Measurements from ENCODE around the gene ARHGAP20. TPM values are rescaled to one million over a fixed set of nuclear protein-coding genes. Genes with fewer than 3 reads are reported as not detected.

ARHGAP20 gene
- under 1 TPM; 0.08 to 0.09 TPM for total RNA-seq

DNA sequence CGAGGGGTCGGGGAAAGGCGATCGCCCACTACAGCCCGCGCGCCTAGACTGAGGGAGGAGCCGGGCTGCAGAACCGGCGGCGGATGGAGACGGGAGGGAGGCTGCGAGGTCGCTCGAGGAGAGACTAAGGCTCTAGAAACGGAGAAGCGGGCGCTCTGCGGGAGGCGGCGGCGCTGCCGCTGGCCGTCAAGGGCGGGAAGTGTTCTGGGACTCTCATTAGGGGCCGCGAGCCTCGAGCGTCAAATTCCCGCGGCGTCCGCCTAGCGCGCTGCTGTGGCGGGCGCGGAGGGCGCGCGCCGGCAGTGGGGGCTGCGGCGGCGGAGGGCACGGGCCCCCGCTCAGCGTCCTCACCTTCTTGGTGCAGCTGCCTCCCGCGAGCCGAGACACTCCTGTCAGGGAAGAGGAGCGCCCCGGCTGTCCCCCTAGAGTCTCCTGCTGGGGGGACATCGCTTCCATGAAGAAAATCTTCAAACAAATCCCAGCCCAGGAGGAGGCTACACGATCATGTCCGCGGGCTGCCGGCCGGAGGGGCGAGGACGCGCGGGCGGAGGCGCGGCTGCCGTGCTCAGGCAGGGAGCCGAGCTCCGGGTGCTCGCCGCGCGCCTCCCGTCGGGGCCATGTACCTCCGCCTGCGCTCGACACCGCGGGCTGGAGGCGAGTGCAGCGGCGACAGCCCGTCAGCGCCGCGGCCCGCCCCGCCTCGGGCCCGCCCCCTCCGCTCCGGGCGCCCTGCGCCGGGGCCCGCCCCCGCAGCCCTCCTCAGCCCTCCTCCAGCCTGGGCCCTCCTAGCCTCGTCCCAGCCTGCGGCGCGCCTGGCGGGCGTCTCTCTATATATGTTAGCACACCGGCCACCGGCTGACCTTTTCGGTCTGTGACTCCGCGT lies at the start of gene ARHGAP20:
ARHGAP20 (minus strand) TSS at position 662 of the 883 bp plus-strand sequence; CDS start at position 456, 206 bp downstream.
- no peak within 1 kb of the TSS for H3K27ac Mint-ChIP-seq
- H3K9me3 Mint-ChIP-seq = no peaks in the 10 kb centered on the region
- DNase-seq (ENCODE audit: low spot score in 2 of 2) (peak; percentile 54 to 55), ATAC-seq (peak; percentile 84 to 94)
- peaks cover 0 to 9% of the 10 kb centered on the region in 2 donors for H3K36me3 Mint-ChIP-seq

DNA sequence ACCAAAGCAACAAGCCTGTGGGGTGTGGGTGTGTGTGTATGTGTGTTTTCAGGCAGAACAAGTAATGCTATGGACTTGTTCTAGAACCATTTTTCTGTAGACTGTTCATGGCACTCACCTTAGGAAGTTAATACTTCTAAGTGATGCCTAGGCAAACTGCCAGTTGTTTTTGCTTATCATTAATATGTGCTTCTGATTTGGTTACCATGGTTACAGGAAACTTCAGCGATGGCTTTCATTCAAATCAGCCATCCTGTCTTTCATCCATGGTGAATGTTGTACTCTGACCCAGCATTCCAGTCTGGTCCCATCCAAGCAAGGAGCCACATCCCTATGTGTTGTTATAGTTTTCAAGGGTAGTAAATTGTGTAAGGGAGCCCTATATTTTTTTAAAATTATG lies 49.8 kb upstream of the ARHGAP20 start:
- Mint-ChIP-seq H3K9me3 (no peaks in the 10 kb centered on the region), H3K27ac (no peak overlapping the region), H3K36me3 (no peaks in the 10 kb centered on the region)
- no peak for ATAC-seq
- no peak for DNase-seq (ENCODE audit: low spot score in 2 of 2)

DNA sequence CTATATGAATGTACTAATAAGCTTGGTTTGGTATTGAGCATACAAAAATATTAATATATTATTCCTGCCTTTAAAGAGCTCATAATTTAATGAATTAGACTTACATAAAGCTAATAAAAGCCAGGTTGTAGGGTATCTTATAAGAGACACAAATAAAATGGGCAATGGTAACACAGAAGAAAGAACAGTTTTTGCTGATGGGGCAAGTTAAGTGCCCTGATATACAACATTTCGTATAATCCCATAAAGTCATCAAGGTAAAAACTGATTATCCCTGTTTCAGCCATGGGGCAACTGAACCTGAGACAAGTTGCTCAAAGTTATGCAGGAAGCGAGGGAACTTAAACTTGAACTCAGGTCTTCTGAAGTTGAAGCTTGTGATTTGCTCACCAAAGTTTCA lies 48.9 kb upstream of the ARHGAP20 start:
- no peaks in the 10 kb centered on the region for H3K36me3 Mint-ChIP-seq
- DNase-seq (ENCODE audit: low spot score in 2 of 2) (no peak), ATAC-seq (no peak)
- no peak overlapping the region for H3K27ac Mint-ChIP-seq
- H3K9me3 Mint-ChIP-seq = no peaks in the 10 kb centered on the region

DNA sequence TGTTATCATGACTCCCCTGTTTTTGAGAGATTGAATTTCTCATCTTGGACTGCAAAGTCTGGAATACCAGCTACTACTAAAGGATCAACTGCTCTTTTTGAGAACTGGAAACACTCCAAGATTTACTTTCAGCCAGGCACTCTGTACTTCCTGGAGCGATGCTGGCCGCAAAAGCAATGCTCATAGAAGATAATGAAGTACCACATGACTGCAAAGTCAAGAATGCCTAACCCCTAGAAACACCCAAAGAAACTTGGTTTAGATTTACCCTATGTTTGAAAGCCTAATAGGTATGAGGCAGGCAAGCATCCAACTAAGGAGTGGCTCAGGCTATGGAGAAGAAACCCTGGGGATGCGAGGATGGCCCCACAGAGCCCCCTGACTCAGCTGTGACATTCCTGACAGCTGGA lies 47.7 kb upstream of the ARHGAP20 start:
- no peak overlapping the region for H3K27ac Mint-ChIP-seq
- H3K9me3 Mint-ChIP-seq = no peaks in the 10 kb centered on the region

DNA sequence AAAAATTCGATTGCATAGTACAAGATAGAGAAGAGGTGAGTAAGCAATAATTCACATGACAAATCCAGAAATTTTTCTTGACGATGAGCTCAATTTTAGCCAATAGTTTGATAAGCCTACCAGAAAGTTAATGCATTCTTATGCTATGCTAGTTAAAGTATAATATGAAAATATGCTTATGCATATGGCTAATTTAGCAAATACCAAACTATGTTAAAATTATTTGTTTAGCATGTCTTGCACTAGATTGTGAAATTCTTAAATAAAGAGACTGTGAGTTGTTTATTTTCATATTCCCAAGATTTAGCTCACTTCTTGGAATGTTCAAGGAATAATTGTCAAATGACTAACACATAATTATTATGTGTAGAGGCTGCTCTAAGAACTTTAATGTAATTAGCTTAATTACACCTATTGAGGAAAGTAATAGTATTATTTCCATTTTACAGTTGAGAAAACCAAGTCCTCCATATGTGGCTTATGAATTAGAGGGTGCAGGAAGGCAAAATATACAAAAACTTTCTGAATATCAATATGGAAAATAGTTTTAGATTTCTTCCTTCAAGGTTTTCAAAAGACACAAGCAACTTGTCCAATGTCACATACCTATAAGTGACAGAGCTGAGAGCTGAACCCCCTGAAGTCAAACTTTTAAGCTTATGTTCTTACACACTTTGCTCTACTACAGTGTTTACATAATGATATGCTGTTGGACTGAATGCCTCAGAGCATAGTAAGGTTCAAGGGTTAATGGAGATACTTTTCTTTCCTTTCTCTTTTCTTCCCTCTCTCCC lies 45.9 kb upstream of the ARHGAP20 start:
- no peak for ATAC-seq
- H3K27ac Mint-ChIP-seq = no peak overlapping the region
- H3K36me3 Mint-ChIP-seq = peaks cover 0 to 3% of the 10 kb centered on the region in 2 donors
- DNase-seq (ENCODE audit: low spot score in 2 of 2) = no peak
- H3K9me3 Mint-ChIP-seq = peaks cover 3 to 5% of the 10 kb centered on the region in 2 donors

More for the DNA sequence above, 47.7 kb upstream of the ARHGAP20 start:
- DNase-seq (ENCODE audit: low spot score in 2 of 2) = no peak
- ATAC-seq = no peak
- H3K36me3 Mint-ChIP-seq = no peaks in the 10 kb centered on the region

GRCh38 chr11:110757066-110757465 lies 44.8 kb upstream of the ARHGAP20 start:
- Mint-ChIP-seq H3K27ac (no peak overlapping the region), H3K9me3 (peaks cover 12 to 13% of the 10 kb centered on the region in 2 donors), H3K36me3 (peaks cover 0 to 11% of the 10 kb centered on the region in 2 donors)
- no peak for ATAC-seq
- no peak for DNase-seq (ENCODE audit: low spot score in 2 of 2)

DNA sequence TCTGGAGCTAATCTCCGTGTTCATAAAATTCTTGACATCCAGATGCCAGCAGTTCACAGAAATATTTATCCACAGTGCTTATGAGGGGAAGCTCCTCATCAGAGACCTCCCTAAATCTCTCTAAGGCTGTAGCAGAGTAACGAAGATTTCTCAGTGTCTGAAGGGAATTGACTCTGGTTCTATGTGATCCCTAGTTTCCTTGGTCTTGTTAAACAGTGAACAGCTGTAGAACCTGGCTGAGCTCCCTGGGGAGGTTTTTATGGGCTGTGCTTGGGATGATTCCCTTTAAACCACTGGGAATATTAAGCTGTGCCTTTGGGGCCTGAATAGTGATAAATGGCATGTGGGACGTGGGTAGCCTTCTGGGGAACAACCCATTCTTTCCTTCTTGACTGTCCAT lies 43.7 kb upstream of the ARHGAP20 start:
- Mint-ChIP-seq H3K36me3 (peaks cover 0 to 16% of the 10 kb centered on the region in 2 donors), H3K9me3 (peaks cover 18 to 20% of the 10 kb centered on the region in 2 donors), H3K27ac (no peak overlapping the region)
- DNase-seq (ENCODE audit: low spot score in 2 of 2) (no peak), ATAC-seq (no peak)

DNA sequence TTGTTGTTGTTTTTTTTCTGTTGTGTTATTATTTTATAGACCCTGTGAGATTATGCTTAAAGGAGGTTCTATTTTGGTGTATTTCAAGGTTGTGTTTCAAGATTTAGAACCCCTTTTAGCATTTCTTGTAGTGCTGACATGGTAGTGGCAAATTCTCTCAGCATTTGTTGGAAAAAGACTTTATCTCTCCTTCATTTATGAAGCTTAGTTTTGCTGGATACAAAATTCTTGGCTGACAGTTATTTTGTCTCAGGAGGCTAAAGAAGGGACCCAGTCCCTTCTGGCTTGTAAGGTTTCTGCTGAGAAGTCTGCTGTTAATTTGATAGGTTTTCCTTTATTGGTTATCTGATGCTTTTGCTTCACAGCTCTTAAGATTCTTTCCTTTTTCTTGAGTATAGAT lies 40.7 kb upstream of the ARHGAP20 start:
- Mint-ChIP-seq H3K9me3 (peaks cover 18 to 20% of the 10 kb centered on the region in 2 donors), H3K36me3 (peaks cover 0 to 17% of the 10 kb centered on the region in 2 donors), H3K27ac (no peak overlapping the region)
- no peak for ATAC-seq
- DNase-seq (ENCODE audit: low spot score in 2 of 2) = no peak

DNA sequence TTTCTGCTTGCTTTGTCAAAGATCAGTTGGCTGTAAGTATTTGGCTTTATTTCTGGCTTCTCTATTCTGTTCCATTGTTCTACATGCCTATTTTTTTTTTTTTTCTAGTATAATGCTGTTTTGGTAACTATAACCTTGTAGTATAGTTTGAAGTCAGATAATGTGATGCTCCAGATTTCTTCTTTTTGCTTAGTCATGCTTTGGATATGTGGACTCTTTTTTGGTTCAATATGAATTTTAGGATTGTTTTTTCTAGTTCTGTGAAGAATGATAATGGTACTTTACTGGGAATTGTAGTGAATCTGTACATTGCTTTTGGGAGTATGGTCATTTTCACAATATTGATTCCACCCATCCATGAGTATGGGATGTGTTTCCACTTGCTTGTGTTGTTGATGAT lies 37.9 kb upstream of the ARHGAP20 start:
- DNase-seq (ENCODE audit: low spot score in 2 of 2) (no peak), ATAC-seq (no peak)
- H3K9me3 Mint-ChIP-seq = peaks cover 18 to 20% of the 10 kb centered on the region in 2 donors
- peaks cover 0 to 17% of the 10 kb centered on the region in 2 donors for H3K36me3 Mint-ChIP-seq
- no peak overlapping the region for H3K27ac Mint-ChIP-seq

DNA sequence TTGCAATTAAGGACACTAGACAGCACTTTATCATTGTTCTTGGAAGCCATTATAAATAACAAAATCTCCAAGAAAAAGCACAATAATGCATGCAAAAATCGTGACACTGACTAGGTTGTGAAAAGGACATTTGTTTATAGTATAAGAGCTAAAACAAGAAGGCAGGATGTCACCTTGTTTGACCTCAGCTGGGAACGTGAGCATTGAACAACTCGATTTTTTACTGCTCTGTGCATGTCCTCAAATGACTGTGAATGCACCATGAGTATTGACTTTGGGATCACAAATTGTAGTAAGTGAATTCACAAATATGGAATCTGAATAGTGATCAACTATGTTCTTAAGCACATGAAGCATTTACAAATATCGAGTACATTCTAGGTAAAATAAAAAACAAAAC lies 35.3 kb upstream of the ARHGAP20 start:
- Mint-ChIP-seq H3K9me3 (peaks cover 9 to 13% of the 10 kb centered on the region in 2 donors), H3K27ac (no peak overlapping the region), H3K36me3 (peaks cover 0 to 8% of the 10 kb centered on the region in 2 donors)
- ATAC-seq (no peak), DNase-seq (ENCODE audit: low spot score in 2 of 2) (no peak)

- no peaks in the 10 kb centered on the region for H3K36me3 Mint-ChIP-seq
- no peaks in the 10 kb centered on the region for H3K9me3 Mint-ChIP-seq
- DNase-seq (ENCODE audit: low spot score in 2 of 2) (no peak), ATAC-seq (no peak)
- H3K27ac Mint-ChIP-seq = no peak overlapping the region
Measured at GRCh38 chr11:110738641-110739040, 26.4 kb upstream of the ARHGAP20 start.

DNA sequence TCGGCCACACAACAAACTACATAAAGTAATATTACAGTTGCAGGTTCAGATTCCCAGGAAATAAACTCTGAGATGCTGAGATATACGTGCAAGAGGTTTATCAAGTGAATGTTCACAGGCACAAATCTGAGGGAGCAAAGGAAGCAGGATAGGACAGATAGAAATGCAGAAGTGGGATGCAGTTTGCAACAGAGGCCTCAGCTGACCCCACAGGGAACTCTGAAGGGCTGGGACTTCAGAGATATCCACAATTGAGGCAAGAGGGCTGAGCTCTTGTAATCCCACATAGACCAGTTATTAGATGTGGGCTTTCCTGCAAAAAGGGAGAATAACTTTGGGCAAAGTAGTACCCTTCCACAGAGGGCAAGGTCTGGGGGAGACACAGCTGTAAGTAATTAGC lies 25.4 kb upstream of the ARHGAP20 start:
- DNase-seq (ENCODE audit: low spot score in 2 of 2) (no peak), ATAC-seq (no peak)
- Mint-ChIP-seq H3K36me3 (no peaks in the 10 kb centered on the region), H3K9me3 (no peaks in the 10 kb centered on the region), H3K27ac (no peak overlapping the region)

DNA sequence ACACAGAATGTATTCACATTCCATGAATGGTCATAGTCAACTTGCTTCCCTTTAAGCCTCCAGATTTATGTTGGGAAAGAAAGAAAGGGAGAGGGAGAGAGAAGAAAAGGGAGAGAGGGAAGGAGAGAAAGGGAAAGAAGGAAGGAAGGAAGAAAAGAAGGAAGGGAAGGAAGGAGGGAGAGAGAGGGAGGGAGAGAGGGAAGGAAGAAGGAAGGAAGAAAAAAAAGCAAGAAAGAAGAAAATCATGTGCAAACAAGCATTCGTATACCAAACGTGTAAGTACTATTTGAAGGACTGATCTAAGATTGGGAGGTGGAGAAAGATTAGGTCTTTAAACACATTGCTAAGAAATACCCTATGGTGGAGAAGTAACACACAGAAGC lies 23.9 kb upstream of the ARHGAP20 start:
- DNase-seq (ENCODE audit: low spot score in 2 of 2) (no peak), ATAC-seq (no peak)
- no peaks in the 10 kb centered on the region for H3K9me3 Mint-ChIP-seq
- H3K27ac Mint-ChIP-seq = no peak overlapping the region
- H3K36me3 Mint-ChIP-seq = no peaks in the 10 kb centered on the region

DNA sequence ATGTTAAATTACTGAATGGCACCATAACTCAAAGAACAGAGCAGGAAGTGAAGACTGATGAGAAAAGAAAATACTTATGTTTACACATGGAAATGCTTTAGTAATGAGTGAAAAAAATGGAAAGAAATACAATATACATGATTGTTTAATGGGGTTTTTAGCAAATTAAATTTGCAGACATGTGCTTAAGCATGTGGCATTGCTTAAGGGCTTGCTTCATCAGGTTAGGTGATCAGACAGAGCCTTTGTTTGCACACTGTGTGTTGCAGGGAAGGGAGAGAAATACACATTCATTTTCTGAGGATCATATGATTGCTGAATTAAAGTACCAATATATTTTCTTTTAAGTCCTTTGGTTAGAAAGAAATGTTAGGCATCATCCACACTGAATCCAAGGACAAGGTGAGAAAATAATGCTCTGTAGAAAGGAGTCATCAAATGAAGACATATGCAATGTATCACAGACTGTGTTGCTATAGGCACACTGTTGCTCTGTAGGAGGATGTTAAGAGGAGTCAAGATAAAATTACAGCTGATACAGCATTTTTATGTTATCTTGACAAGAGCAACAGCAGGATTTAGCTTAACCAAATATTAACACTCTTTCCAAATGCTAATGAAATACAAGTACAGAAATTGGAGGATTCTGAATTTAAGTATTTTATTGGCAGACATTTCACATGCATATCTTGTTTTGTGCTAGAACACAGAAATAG lies 23.4 kb upstream of the ARHGAP20 start:
- Mint-ChIP-seq H3K36me3 (no peaks in the 10 kb centered on the region), H3K9me3 (no peaks in the 10 kb centered on the region), H3K27ac (no peak overlapping the region)
- ATAC-seq (no peak), DNase-seq (ENCODE audit: low spot score in 2 of 2) (no peak)

DNA sequence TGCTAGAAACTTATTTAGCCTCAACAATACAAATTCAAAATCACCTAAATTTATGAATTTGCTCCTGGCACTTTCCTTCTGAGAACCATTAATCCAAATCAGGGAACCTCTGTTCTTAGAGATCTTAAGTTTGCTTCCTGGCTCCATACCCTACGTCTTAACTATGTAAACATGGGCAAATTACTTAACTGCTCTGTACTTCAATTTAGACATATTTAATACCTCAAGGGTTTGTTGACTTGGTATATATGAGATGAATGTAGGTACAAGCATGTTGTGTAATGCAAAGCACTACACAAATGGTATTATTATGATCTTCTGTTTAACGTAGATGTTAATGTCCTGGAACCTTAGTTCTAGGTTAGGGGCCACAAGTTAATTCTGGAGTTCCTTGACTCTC lies 22.6 kb upstream of the ARHGAP20 start:
- DNase-seq (ENCODE audit: low spot score in 2 of 2) (no peak), ATAC-seq (no peak)
- Mint-ChIP-seq H3K27ac (no peak overlapping the region), H3K9me3 (no peaks in the 10 kb centered on the region), H3K36me3 (no peaks in the 10 kb centered on the region)

DNA sequence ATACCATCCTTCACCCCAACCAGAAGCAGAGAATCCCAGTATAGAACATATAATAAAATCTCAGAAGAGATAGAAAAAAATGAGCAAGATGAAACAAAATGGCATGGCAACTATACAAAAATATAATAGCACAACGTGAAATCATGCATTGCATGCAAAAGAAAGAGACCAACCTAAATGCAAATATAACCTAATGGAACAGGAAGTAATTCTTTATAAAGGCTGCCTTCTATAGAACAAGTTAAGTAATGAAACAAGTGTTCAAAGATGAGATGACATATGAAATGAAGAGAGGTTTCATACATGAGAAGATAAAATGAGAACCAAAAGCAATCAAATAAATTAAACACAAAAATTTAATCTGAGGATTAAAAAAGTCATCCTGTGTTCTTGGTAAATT lies 18.5 kb upstream of the ARHGAP20 start:
- H3K9me3 Mint-ChIP-seq = peaks cover 0 to 5% of the 10 kb centered on the region in 2 donors
- DNase-seq (ENCODE audit: low spot score in 2 of 2) (no peak), ATAC-seq (no peak)
- H3K36me3 Mint-ChIP-seq = peaks cover 0 to 6% of the 10 kb centered on the region in 2 donors
- no peak overlapping the region for H3K27ac Mint-ChIP-seq

DNA sequence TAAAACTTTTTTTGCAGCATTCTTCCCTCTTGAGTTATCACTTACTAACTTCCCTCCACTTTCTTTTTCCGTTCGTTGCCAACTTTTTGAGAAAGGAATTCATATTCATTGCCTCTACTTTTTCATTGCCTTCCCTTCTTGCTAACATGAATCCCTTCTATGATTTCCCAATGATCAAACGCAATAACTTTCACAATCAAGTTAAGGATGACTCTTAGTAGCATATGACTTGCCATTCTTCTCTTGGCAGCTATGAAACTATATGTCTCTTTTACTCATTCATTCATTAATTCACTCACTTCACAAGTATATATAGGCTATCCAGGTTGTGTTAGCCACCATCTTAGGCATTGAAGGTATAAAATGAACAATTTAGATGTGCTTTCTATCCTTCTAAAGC lies 16.6 kb upstream of the ARHGAP20 start:
- peaks cover 0 to 6% of the 10 kb centered on the region in 2 donors for H3K36me3 Mint-ChIP-seq
- H3K27ac Mint-ChIP-seq = no peak overlapping the region
- DNase-seq (ENCODE audit: low spot score in 2 of 2) (no peak), ATAC-seq (no peak)
- peaks cover 0 to 5% of the 10 kb centered on the region in 2 donors for H3K9me3 Mint-ChIP-seq

Data from activated naive CD4-positive, alpha-beta T cell treated with anti-CD3 and anti-CD28 coated beads, Interleukin-2, amount 50 U/mL, for 72 hours (primary cell).